Neural cell (in vitro differentiated cells): ENCODE results near the gene ITGB5.

Experiments
- EP300 ChIP-seq: fragments of 450-650 bp; conservative IDR thresholded peaks from 2 replicates; pipeline ENCODE4 v1.6.1; 2014; ENCODE audit warnings: antibody characterized with exemption, mild to moderate bottlenecking, moderate library complexity; ENCODE audit not compliant: poor library complexity, severe bottlenecking
- EZH2 ChIP-seq: fragments of 200-600, 300-800 bp; shearing (Covaris generic), sonication (generic); IDR thresholded peaks from 2 replicates; pipeline ENCODE4 v1.6.1; 2014; ENCODE audit warnings: antibody characterized with exemption, low read length, borderline replicate concordance, mild to moderate bottlenecking; ENCODE audit not compliant: insufficient read depth, poor library complexity, severe bottlenecking
- MXI1 ChIP-seq: fragments of 450-650 bp; conservative IDR thresholded peaks from 2 replicates; pipeline ENCODE4 v1.6.1; 2014; ENCODE audit warnings: antibody characterized with exemption, mild to moderate bottlenecking; ENCODE audit not compliant: poor library complexity, severe bottlenecking
- POLR2AphosphoS5 ChIP-seq: IDR thresholded peaks from 2 replicates; pipeline ENCODE4 v1.6.1; 2012
- RAD21 ChIP-seq: fragments of 450-650 bp; conservative IDR thresholded peaks from 2 replicates; pipeline ENCODE4 v1.6.1; 2014; ENCODE audit warnings: antibody characterized with exemption, mild to moderate bottlenecking, moderate library complexity
- TF ChIP-seq, protein P1 (sequence below): IDR thresholded peaks from 2 replicates; pipeline ENCODE4 v1.6.1; 2012; ENCODE audit warnings: borderline replicate concordance
- TF ChIP-seq, protein P2 (sequence below): fragments of 450-650 bp; IDR thresholded peaks from 2 replicates; pipeline ENCODE4 v1.5.1; 2014; ENCODE audit warnings: antibody characterized with exemption, mild to moderate bottlenecking, moderate library complexity; ENCODE audit not compliant: poor library complexity, severe bottlenecking

DNA sequence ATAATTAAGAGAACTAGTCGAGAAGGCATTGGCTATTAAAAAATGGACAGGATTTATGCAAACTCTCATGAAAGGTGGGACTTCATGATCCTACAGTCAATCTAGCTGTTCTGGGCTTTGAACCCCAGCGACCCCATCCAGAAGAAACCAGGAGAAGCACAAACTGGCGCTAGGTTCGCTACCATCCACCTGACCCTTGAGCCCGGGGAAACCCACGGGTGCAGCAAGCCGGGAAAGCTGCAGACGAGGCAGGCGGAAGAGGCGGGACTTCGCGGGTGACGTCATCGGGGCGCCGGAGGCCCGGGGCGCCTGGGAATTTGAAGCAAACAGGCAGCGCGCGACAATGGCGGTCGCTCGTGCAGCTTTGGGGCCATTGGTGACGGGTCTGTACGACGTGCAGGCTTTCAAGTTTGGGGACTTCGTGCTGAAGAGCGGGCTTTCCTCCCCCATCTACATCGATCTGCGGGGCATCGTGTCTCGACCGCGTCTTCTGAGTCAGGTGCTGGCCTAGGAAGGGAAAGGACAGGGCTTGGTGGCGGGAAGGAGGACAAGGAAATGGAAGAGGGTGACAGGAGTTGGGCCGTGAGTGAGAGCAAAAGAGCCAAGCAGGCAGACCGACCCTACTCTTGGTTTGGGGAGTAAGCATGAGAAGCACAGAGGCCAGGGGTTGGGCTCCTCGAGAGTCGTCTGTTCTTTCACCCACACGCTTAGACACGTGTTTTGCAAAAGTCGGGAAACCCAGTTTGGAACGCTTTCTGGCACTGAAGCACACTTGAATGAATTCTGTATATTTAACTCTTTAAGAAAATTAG, 156.8 kb downstream of the ITGB5 start, which contains the start of gene UMPS:
- TF ChIP-seq, protein P1, sequence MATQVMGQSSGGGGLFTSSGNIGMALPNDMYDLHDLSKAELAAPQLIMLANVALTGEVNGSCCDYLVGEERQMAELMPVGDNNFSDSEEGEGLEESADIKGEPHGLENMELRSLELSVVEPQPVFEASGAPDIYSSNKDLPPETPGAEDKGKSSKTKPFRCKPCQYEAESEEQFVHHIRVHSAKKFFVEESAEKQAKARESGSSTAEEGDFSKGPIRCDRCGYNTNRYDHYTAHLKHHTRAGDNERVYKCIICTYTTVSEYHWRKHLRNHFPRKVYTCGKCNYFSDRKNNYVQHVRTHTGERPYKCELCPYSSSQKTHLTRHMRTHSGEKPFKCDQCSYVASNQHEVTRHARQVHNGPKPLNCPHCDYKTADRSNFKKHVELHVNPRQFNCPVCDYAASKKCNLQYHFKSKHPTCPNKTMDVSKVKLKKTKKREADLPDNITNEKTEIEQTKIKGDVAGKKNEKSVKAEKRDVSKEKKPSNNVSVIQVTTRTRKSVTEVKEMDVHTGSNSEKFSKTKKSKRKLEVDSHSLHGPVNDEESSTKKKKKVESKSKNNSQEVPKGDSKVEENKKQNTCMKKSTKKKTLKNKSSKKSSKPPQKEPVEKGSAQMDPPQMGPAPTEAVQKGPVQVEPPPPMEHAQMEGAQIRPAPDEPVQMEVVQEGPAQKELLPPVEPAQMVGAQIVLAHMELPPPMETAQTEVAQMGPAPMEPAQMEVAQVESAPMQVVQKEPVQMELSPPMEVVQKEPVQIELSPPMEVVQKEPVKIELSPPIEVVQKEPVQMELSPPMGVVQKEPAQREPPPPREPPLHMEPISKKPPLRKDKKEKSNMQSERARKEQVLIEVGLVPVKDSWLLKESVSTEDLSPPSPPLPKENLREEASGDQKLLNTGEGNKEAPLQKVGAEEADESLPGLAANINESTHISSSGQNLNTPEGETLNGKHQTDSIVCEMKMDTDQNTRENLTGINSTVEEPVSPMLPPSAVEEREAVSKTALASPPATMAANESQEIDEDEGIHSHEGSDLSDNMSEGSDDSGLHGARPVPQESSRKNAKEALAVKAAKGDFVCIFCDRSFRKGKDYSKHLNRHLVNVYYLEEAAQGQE, result peak; percentile 83
- TF ChIP-seq EP300 (peak; percentile 59), MXI1 (peak; percentile 96), EZH2 (no peak), RAD21 (no peak), POLR2AphosphoS5 (peak; percentile 94)
- TF ChIP-seq, protein P2, sequence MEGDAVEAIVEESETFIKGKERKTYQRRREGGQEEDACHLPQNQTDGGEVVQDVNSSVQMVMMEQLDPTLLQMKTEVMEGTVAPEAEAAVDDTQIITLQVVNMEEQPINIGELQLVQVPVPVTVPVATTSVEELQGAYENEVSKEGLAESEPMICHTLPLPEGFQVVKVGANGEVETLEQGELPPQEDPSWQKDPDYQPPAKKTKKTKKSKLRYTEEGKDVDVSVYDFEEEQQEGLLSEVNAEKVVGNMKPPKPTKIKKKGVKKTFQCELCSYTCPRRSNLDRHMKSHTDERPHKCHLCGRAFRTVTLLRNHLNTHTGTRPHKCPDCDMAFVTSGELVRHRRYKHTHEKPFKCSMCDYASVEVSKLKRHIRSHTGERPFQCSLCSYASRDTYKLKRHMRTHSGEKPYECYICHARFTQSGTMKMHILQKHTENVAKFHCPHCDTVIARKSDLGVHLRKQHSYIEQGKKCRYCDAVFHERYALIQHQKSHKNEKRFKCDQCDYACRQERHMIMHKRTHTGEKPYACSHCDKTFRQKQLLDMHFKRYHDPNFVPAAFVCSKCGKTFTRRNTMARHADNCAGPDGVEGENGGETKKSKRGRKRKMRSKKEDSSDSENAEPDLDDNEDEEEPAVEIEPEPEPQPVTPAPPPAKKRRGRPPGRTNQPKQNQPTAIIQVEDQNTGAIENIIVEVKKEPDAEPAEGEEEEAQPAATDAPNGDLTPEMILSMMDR, result no peak
